K562 (cell line): ENCODE measurements around the gene YJU2. TPM values are rescaled to one million over a fixed set of nuclear protein-coding genes. Genes with fewer than 3 reads are reported as not detected.

ENCODE experiments used
- ATAC-seq: fragments of 200-7000 bp; cut with Tn5 transposase; 3 replicates; pipeline ENCODE4 v1.9.1; 2020; ENCODE audit warnings: moderate library complexity
- BruUV-seq: library from RNA; stranded (reverse); fragments of 400-500 nt; replicated peaks from 2 replicates; lab custom pipeline; 2021; lab: Mats Ljungman, UMichigan
- CTCF ChIA-PET: fragments of 300-600 bp; formaldehyde crosslinking; extraction: SDS; loops from one replicate; lab custom pipeline; 2021; ENCODE audit warnings: low intra/inter-chr PET ratio; lab: Yijun Ruan, JAX
- POLR2A ChIA-PET: fragments of 300-600, 350-650 bp; sonication (Branson Sonifier 250); formaldehyde crosslinking; extraction: SDS; loops from one replicate; lab custom pipeline; 2021; ENCODE audit warnings: antibody characterized with exemption, inconsistent platforms; lab: Yijun Ruan, JAX
- DNase-seq, 4 experiments: peaks; one replicate each; pipeline versions ENCODE4 v3.0.0 to v3.0.0-alpha.2; 2011 to 2018; ENCODE audit warnings: low spot score in 3 of 4, mixed read lengths in 3 of 4; ENCODE audit errors: extremely low read depth in 1 of 4
- FAIRE-seq: peaks from 2 replicates; lab custom pipeline; 2011; peaks lifted over from hg19 to GRCh38; lab: Jason Lieb, UNC
- H2AFZ ChIP-seq: 2 replicates; pipeline ENCODE4 v1.6.0; 2011; ENCODE audit warnings: low read depth, low read length, control low read depth, inconsistent platforms
- H3K27ac ChIP-seq: fragments of 200-600 bp; 3 replicates; pipeline ENCODE4 v1.8.0; 2011; ENCODE audit warnings: low read depth, mild to moderate bottlenecking, control low read depth, inconsistent platforms, low read length, moderate library complexity, mixed read lengths; ENCODE audit errors: extremely low read depth
- H3K27me3 ChIP-seq, 2 experiments: fragments of 300-600 bp in 1 of 2; 2 replicates in 1 of 2; 3 replicates in 1 of 2; pipeline versions ENCODE4 v1.6.0 to v1.8.0; 2011; ENCODE audit warnings: inconsistent platforms in 2 of 2, low read length in 2 of 2, mild to moderate bottlenecking in 1 of 2, mixed read lengths in 1 of 2, moderate library complexity in 1 of 2; ENCODE audit not compliant: control insufficient read depth in 2 of 2, insufficient read depth in 2 of 2
- H3K36me3 ChIP-seq: fragments of 300-600 bp; 3 replicates; pipeline ENCODE4 v1.8.0; 2011; ENCODE audit warnings: mild to moderate bottlenecking, low read length, inconsistent platforms; ENCODE audit not compliant: control insufficient read depth, insufficient read depth
- H3K4me1 ChIP-seq, 2 experiments: fragments of 200-600 bp in 1 of 2; replicated peaks in 1 of 2; 2 replicates in 1 of 2; 3 replicates in 1 of 2; pipeline versions ENCODE4 v1.5.1 to v1.8.0; 2011; ENCODE audit warnings: inconsistent platforms in 2 of 2, low read length in 2 of 2, mild to moderate bottlenecking in 1 of 2, mixed read lengths in 1 of 2, moderate library complexity in 1 of 2; ENCODE audit not compliant: control insufficient read depth in 2 of 2, insufficient read depth in 2 of 2
- H3K4me2 ChIP-seq: 2 replicates; pipeline ENCODE4 v1.6.1; 2011; ENCODE audit warnings: low read length, control low read depth, inconsistent platforms, mixed read lengths; ENCODE audit not compliant: insufficient read depth
- H3K4me3 ChIP-seq: fragments of 200-600 bp; sonication (generic), shearing (Covaris generic); 2 replicates; pipeline ENCODE4 v1.5.1; 2016; ENCODE audit warnings: control low read depth, inconsistent platforms
- H3K79me2 ChIP-seq: fragments of 200-600 bp; 3 replicates; pipeline ENCODE4 v1.8.0; 2011; ENCODE audit warnings: low read length, inconsistent platforms; ENCODE audit not compliant: control insufficient read depth, insufficient read depth
- H3K9ac ChIP-seq, 2 experiments: 2 replicates each; pipeline versions ENCODE4 v1.6.0 to v1.6.1; 2011; ENCODE audit warnings: low read depth in 2 of 2, low read length in 2 of 2, control low read depth in 1 of 2, inconsistent platforms in 1 of 2, mild to moderate bottlenecking in 1 of 2, mixed read lengths in 1 of 2; ENCODE audit not compliant: insufficient read depth in 1 of 2
- H3K9me1 ChIP-seq: one replicate; pipeline ENCODE4 v1.6.0; 2011; ENCODE audit warnings: inconsistent platforms, mild to moderate bottlenecking, low read length, moderate library complexity; ENCODE audit not compliant: control insufficient read depth, insufficient read depth
- H3K9me3 ChIP-seq: replicated peaks from 2 replicates; pipeline ENCODE4 v1.5.1; 2011; ENCODE audit warnings: low read depth, low read length, inconsistent platforms; ENCODE audit not compliant: control insufficient read depth, insufficient read depth
- H4K20me1 ChIP-seq: replicated peaks from 2 replicates; pipeline ENCODE4 v1.6.1; 2011; ENCODE audit warnings: low read length, inconsistent platforms, mixed read lengths; ENCODE audit not compliant: control insufficient read depth, insufficient read depth
- BCOR ChIP-seq: fragments of 450-650 bp; IDR thresholded peaks from 2 replicates; pipeline ENCODE4 v1.6.1; 2016
- CHD1 ChIP-seq: fragments of 200-600 bp; sonication (generic); IDR thresholded peaks from one replicate; pipeline ENCODE4 v1.6.1; 2012; ENCODE audit warnings: mild to moderate bottlenecking, moderate library complexity, low read length, inconsistent platforms
- CHD7 ChIP-seq: fragments of 200-600 bp; sonication (generic); IDR thresholded peaks from one replicate; pipeline ENCODE4 v1.6.1; 2012; ENCODE audit warnings: mild to moderate bottlenecking, low read depth, low read length, inconsistent platforms
- PRDM10 ChIP-seq: fragments of 450-650 bp; IDR thresholded peaks from 2 replicates; pipeline ENCODE4 v1.6.1; 2018; ENCODE audit not compliant: partially characterized antibody
- RBM34 ChIP-seq: fragments of 200-400 bp; formaldehyde crosslinking; IDR thresholded peaks from 2 replicates; pipeline ENCODE4 v1.6.1; 2018; ENCODE audit warnings: low read length, borderline replicate concordance; ENCODE audit not compliant: insufficient read depth
- WGBS: fragments of 100-300 bp; shearing (Covaris generic); methylation state at CpG from one replicate; pipeline ENCODE4 v1.1.6; 2016; ENCODE audit warnings: low coverage, mixed read lengths; ENCODE audit not compliant: insufficient coverage; ENCODE audit errors: missing lambda C conversion rate; 5-methylcytosine and 5-hydroxymethylcytosine counted together
- in situ Hi-C: fragments of 300-500 bp; cut with MboI; formaldehyde crosslinking; loops from 4 replicates; pipeline ENCODE4 v1.15.0; 2018; ENCODE audit warnings: inconsistent platforms, mixed read lengths
- intact Hi-C: fragments of 100-400 bp; cut with micrococcal nuclease; formaldehyde crosslinking; loops from 2 replicates; pipeline ENCODE4 v1.14.2; 2022
- polyA plus RNA-seq, 8 experiments: library from polyadenylated mRNA; depleted of rRNA in 4 of 8; stranded (reverse) in 5 of 8; unstranded in 3 of 8; fragments of >200 nt; fragmentation: Nextera tagmentation in 2 of 8; fragmentation: Illumina TruSeq in 1 of 8; extraction: Ambion mirVana in 2 of 8; extraction: Trizol in 1 of 8; gene quantifications; 2 replicates each; pipeline versions ENCODE4 v1.2.1 to v1.2.3, GENCODE V29; 2011 to 2014; ENCODE audit warnings: inconsistent platforms in 1 of 8, missing spikeins in 1 of 8
- total RNA-seq, 7 experiments: library from RNA; depleted of rRNA in 6 of 7; stranded (reverse); fragments of >200 nt in 6 of 7; fragmentation: Illumina TruSeq in 2 of 7; extraction: Trizol in 2 of 7; gene quantifications; 2 replicates each; pipeline versions ENCODE4 v1.2.1 to v1.2.3, GENCODE V29; 2011 to 2021; ENCODE audit warnings: low replicate concordance in 1 of 7

Gene YJU2
- total and polyA plus RNA-seq, 9 of the 15 experiments (the other 6 are each of a cell fraction or from before 2014, with no cell fraction given), result 0.41 to 34.9 (median 19.3) TPM

GRCh38 chr19:4229179-4229931 is 17.5 kb upstream of the YJU2 start, which contains the start of gene EBI3:
EBI3 (plus strand) TSS chr19:4229523; CDS start chr19:4229551, 28 bp downstream.
- Histone ChIP-seq H3K9me1 (no peaks in the 10 kb centered on the region), H2AFZ (peak within 1 kb of the TSS; percentile 66; the same call in 1 of the 2 replicates), H3K27me3 (peaks cover 0 to 17% of the 10 kb centered on the region in 2 experiments; a peak in 2 of 5 replicates), H3K9me3 (no peaks in the 10 kb centered on the region), H3K27ac (no peak within 1 kb of the TSS), H4K20me1 (0 out of 2 replicates have a peak, but pooled peaks cover 5% of the 10 kb centered on the region), H3K4me2 (0 out of 2 replicates have a peak within 1 kb of the TSS, but pooled peaks have one; percentile 18), H3K79me2 (no peaks in the 10 kb centered on the region), H3K4me1 (peaks cover 8 to 35% of the 10 kb centered on the region in 2 experiments; a peak in 4 of 5 replicates), H3K36me3 (no peaks in the 10 kb centered on the region), H3K4me3 (no peak within 1 kb of the TSS), H3K9ac (peak within 1 kb of the TSS in 1 of 2 experiments; percentile 33; a peak in 1 of 4 replicates)
- intact Hi-C loops, result no loop called here
- ATAC-seq (peak; percentile 61), DNase-seq (peak; percentile 50 to 78 (median 74)), FAIRE-seq (no peak)
- ChIA-PET CTCF (interaction anchor here (0.6 kb wide), 1 partner anchor 355 kb away, joined by 3 read pairs; no protein-coding TSS in a partner anchor), POLR2A (interaction anchor here (0.6 to 1.1 kb wide), 2 partner anchors 8 to 15 kb away, joined by 3 read pairs; no protein-coding TSS in a partner anchor)
- in situ Hi-C loops, result no loop called here
- no TSS peak for BruUV-seq
- 5% methylated on average over 12 of the region's 19 CpGs for WGBS
- TF ChIP-seq RBM34 (no peak), PRDM10 (peak; percentile 82), BCOR (peak; percentile 94), CHD1 (no peak), CHD7 (no peak)
